Choroid plexus epithelial cell (primary cell): ENCODE data around the gene MYO18B.

ENCODE experiments used
- DNase-seq: peaks from one replicate; pipeline ENCODE4 v3.0.0-alpha.2; 2010; ENCODE audit warnings: low read depth
- H3K4me3 ChIP-seq: 2 replicates; pipeline ENCODE4 v1.5.1; 2011; ENCODE audit warnings: low read depth, mild to moderate bottlenecking, control low read depth, low read length, moderate library complexity
- CTCF ChIP-seq: conservative IDR thresholded peaks from 2 replicates; pipeline ENCODE4 v1.5.1; 2011; ENCODE audit warnings: low read depth, mild to moderate bottlenecking, control low read depth, inconsistent platforms, low read length, moderate library complexity

The MYO18B gene

GRCh38 chr22:25780673-25781072 is 38.7 kb downstream of the MYO18B start:
- no peak for DNase-seq
- TF ChIP-seq CTCF = no peak
- no peak overlapping the region for H3K4me3 ChIP-seq

GRCh38 chr22:25781801-25782200 is 39.8 kb downstream of the MYO18B start:
- DNase-seq = no peak

GRCh38 chr22:25782831-25783230 is 40.8 kb downstream of the MYO18B start:
- no peak overlapping the region for H3K4me3 ChIP-seq
- no peak for TF ChIP-seq CTCF
- no peak for DNase-seq

More at GRCh38 chr22:25781801-25782200, 39.8 kb downstream of the MYO18B start:
- no peak for TF ChIP-seq CTCF
- H3K4me3 ChIP-seq = no peak overlapping the region

- no peak overlapping the region for H3K4me3 ChIP-seq
- TF ChIP-seq CTCF = no peak
- no peak for DNase-seq
Observed at GRCh38 chr22:25783856-25784255, 41.9 kb downstream of the MYO18B start.

GRCh38 chr22:25786165-25786564 is 44.2 kb downstream of the MYO18B start:
- DNase-seq = no peak
- H3K4me3 ChIP-seq = no peak overlapping the region
- no peak for TF ChIP-seq CTCF

- no peak for DNase-seq
- H3K4me3 ChIP-seq = no peak overlapping the region
- TF ChIP-seq CTCF = no peak
Observed at GRCh38 chr22:25791556-25791955, 49.6 kb downstream of the MYO18B start.

GRCh38 chr22:25795478-25795877 is 53.5 kb downstream of the MYO18B start:
- no peak for DNase-seq
- TF ChIP-seq CTCF = no peak
- H3K4me3 ChIP-seq = no peak overlapping the region
